Retinal pigment epithelial cell (primary cell): ENCODE data around the gene KLF11.

Experiments used
- DNase-seq: peaks from one replicate; pipeline ENCODE4 v3.0.0-alpha.2; 2010; ENCODE audit warnings: low read depth
- H3K4me3 ChIP-seq: 2 replicates; pipeline ENCODE4 v1.5.1; 2011; ENCODE audit warnings: mild to moderate bottlenecking, low read length, control low read depth, moderate library complexity
- TF ChIP-seq, protein P1 (sequence below): conservative IDR thresholded peaks from 2 replicates; pipeline ENCODE4 v1.5.1; 2011; ENCODE audit warnings: low read depth, low read length, control low read depth, inconsistent platforms

The KLF11 gene

DNA sequence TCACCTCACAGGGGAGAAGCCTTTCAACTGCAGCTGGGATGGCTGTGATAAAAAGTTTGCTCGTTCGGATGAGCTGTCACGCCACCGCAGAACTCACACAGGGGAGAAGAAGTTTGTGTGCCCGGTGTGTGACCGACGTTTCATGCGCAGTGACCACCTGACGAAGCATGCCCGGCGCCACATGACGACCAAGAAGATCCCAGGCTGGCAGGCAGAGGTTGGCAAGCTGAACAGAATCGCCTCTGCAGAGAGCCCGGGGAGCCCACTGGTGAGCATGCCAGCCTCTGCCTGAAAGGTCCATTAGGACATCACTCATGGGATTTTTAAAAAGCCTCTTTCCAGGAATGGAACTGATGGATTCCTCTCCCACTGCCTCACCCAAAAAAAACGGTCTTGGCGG lies 8.9 kb downstream of the KLF11 start:
- no peak overlapping the region for H3K4me3 ChIP-seq
- DNase-seq, result no peak
- TF ChIP-seq, protein P1, sequence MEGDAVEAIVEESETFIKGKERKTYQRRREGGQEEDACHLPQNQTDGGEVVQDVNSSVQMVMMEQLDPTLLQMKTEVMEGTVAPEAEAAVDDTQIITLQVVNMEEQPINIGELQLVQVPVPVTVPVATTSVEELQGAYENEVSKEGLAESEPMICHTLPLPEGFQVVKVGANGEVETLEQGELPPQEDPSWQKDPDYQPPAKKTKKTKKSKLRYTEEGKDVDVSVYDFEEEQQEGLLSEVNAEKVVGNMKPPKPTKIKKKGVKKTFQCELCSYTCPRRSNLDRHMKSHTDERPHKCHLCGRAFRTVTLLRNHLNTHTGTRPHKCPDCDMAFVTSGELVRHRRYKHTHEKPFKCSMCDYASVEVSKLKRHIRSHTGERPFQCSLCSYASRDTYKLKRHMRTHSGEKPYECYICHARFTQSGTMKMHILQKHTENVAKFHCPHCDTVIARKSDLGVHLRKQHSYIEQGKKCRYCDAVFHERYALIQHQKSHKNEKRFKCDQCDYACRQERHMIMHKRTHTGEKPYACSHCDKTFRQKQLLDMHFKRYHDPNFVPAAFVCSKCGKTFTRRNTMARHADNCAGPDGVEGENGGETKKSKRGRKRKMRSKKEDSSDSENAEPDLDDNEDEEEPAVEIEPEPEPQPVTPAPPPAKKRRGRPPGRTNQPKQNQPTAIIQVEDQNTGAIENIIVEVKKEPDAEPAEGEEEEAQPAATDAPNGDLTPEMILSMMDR, result no peak

DNA sequence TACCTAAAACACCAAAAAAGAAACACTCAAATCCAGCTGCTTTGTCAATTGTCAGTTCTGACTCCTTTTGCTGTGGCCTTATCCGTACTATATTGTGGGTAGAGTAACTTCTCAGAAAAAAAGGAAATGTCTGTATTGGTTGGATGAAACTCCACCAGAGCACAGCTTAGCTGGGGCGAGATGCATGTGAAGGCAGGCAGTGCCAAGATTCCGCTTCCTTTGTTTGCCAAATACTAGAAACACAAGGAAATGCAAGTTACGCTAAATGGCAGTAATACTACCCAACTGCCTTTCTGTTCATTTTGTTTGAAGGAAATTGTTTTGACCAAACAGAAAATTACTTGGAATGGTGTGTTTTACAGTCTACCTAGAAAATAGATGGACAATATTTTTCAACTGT lies 10.0 kb downstream of the KLF11 start:
- DNase-seq, result no peak
- H3K4me3 ChIP-seq, result no peak overlapping the region
- TF ChIP-seq, protein P1, result no peak

DNA sequence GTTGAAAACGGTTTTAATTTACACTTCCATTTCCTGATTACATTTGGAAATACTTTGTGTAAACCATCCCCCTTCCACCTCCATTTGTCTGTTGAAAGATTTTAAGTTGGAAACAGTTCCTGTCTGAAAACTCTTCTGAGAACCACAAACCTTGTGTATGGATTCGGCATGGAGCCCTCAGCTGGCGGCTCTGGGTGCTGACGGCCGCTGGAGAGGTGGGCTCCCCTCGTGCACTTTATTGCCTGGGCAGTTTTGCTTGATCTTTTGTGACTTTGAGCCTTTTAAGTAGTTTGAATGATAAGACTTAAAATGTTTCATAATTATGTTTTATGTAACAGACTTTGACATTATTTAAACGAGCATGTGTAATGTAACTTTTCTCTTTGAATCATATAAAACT lies 11.1 kb downstream of the KLF11 start:
- no peak overlapping the region for H3K4me3 ChIP-seq
- TF ChIP-seq, protein P1, result no peak

DNA sequence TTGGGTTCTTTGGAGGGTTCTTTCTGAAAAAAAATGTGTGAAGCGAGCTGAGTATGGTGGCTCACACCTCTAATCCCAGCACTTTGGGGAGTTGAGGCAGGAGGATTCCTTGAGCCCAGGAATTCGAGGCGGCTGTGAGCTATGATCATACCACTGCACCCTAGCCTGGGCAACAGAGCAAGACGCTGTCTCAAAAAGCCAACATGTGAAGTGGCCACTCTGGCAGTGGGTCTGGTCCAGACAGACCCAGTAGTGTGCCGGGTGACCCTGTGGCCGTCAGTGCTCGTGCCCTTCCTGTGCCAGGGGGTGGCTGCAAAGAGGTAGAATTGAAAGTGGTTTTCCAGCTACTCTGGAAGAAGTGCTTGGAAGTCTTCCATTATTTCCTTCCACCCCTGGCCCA lies 11.6 kb downstream of the KLF11 start:
- DNase-seq, result no peak
- H3K4me3 ChIP-seq, result no peak overlapping the region
- TF ChIP-seq, protein P1, result no peak

More for the DNA sequence above, 11.1 kb downstream of the KLF11 start:
- no peak for DNase-seq

DNA sequence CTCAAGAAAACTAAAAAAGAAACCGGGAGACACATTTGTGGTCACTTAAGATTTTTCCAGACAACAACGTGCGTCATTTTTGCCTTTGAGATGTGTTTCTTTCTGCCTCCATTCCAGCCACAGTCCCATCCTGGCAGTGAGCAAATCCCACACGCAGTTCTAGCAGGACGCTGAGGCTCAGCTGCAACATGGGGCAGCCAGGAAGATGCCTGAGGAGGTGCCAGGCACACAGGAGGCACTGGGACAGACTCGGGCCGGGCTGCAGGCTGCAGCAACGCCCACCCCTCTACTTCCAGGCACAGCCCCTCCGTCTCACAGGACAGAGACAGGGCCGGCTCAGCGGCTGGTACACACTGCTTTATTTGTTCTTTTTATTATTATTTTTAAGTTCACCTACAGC lies 13.1 kb downstream of the KLF11 start:
- TF ChIP-seq, protein P1, result no peak
- no peak overlapping the region for H3K4me3 ChIP-seq
- no peak for DNase-seq

DNA sequence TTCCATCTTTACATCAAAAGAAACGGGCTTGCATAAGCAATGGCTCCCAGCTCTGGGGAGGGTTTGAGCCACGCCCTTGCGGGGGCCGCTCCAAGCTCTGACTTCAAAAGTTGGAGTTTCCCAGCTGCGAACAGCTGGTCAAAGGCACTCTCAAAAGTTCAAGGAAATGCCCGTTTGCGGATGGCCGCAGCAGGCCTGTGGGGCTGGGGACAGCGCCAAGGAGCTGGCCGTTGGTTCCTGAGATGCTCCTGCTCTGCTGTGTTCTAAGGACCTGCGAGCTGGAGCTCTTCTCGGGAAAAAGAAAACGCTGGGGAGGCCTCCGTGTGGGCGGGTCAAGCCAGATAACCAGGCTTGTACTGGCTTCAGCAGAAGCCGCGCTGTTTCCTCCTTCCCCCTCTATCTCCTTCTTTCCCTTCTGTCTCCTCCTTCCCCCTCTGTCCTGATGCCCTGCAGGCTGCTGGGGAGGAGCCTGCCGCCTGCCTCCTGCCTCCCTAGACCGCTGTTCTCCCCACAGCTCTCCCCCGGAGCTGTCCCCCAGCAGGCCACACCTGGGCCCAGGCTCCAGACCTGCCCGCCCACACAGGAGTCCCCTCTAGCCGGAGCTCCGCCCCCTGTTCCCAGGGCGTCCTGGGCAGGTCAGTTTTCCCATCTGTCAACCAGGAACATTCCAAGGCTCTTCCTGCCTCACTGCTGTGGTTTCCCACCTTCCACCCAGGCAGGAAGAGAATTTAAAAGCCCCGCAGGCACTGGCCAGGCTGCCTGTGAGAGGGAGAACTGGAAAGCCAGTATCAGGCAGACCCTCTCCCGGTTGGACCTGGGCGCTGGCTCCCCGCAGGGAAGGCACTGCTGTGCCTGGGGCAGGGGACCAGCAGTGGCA lies 14.1 kb downstream of the KLF11 start:
- no peak overlapping the region for H3K4me3 ChIP-seq
- no peak for DNase-seq
- TF ChIP-seq, protein P1, result no peak

DNA sequence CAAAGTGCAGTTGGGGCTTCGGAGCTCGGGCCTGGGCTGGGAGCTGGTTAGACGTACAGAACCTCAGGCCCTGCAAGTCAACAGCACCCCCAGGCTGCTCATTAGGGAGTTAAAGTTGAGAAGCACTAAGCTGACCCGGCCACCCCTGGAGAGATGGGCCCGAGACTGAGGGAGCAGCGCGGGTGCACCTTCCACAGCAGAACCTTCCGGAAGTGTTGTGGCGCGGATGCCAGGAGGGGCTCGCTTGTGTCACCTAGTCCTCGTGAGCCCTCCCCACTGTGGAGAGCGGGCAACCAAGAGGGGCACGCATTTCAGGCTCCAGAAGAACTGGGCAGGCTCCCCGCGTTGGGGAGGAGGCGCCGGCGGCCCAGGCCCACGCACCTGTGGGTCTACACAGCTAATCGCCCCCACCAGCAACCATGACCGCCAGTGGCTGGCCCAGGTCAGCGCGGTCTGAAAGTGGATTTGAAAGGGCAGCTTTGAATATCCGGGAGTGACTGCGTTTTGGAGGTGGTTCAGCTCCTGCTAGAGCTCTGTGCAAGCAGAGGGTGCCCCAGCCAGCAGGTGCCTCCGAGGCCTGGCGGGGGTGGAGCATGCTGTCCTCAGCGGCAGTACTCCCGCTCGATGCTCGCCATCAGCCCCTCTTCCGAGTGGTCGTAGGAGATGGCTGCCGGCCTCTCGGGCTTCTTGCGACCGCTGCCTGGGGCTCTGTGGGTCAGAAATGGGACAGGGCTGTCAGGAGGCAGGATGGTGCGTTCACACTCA lies 15.1 kb downstream of the KLF11 start:
- DNase-seq, result no peak
- H3K4me3 ChIP-seq, result no peak overlapping the region
- TF ChIP-seq, protein P1, result no peak
